Neuron (in vitro differentiated cells): Measurements from ENCODE around the gene CCDC60.

Source experiments
- H2AFZ ChIP-seq: one replicate; pipeline ENCODE4 v1.6.1; 2013; ENCODE audit warnings: low read depth, mild to moderate bottlenecking, inconsistent platforms, low read length, moderate library complexity
- H3K27me3 ChIP-seq: one replicate; pipeline ENCODE4 v1.6.1; 2013; ENCODE audit warnings: low read length; ENCODE audit not compliant: insufficient read depth
- H3K36me3 ChIP-seq: one replicate; pipeline ENCODE4 v1.6.1; 2013; ENCODE audit warnings: low read length; ENCODE audit not compliant: insufficient read depth
- H3K4me1 ChIP-seq: one replicate; pipeline ENCODE4 v1.6.1; 2013; ENCODE audit warnings: low read length; ENCODE audit not compliant: insufficient read depth
- H3K4me3 ChIP-seq: 2 replicates; pipeline ENCODE4 v1.5.1; 2013; ENCODE audit warnings: mild to moderate bottlenecking, low read length, moderate library complexity
- H3K9me3 ChIP-seq: one replicate; pipeline ENCODE4 v1.6.1; 2013; ENCODE audit warnings: low read length

CCDC60 gene

DNA sequence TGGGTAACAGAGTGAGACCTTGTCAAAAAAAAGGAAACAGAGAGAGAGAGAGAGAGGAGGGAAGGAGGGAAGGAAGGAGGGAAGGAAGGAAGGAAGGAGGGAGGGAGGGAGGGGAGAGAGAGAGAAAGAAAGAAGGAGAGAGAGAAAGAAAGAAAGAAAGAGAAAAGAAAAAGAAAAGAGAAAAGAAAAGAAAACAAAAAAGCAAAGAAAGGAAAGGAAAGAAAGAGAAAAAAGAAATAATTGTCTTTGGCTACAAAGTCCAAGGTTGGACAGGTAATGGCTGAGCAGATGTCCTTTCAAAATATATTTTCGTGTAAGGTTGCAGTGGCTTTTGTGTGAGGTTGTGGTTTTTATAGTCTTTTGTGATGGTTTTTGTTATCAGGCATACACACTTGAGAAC is 21.6 kb upstream of the CCDC60 start:
- Histone ChIP-seq H3K4me3 (no peak overlapping the region), H3K27me3 (no peaks in the 10 kb centered on the region), H2AFZ (no peak overlapping the region), H3K9me3 (no peaks in the 10 kb centered on the region), H3K4me1 (no peaks in the 10 kb centered on the region), H3K36me3 (no peaks in the 10 kb centered on the region)

DNA sequence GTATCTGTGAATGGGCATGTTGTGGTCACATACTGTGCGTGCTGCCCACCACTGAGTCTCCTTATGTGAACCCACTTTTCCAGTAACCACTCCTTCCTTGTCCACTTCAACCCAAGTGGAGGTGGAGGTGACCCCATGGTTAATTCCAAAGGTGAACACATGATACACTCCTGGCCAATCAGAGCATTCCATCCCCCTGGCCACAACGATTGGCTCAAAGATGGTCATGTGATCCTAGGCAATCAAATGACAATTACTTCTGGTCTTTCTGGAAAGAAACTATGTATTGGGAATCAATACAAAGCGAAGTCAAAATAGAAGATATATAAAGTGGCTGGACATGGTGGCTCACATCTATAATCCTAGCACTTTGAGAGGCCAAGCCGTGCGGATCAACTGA is 20.2 kb upstream of the CCDC60 start:
- H3K36me3 ChIP-seq, result no peaks in the 10 kb centered on the region
- no peak overlapping the region for H2AFZ ChIP-seq
- H3K9me3 ChIP-seq, result no peaks in the 10 kb centered on the region
- H3K4me1 ChIP-seq, result no peaks in the 10 kb centered on the region
- H3K27me3 ChIP-seq, result no peaks in the 10 kb centered on the region
- H3K4me3 ChIP-seq, result no peak overlapping the region

DNA sequence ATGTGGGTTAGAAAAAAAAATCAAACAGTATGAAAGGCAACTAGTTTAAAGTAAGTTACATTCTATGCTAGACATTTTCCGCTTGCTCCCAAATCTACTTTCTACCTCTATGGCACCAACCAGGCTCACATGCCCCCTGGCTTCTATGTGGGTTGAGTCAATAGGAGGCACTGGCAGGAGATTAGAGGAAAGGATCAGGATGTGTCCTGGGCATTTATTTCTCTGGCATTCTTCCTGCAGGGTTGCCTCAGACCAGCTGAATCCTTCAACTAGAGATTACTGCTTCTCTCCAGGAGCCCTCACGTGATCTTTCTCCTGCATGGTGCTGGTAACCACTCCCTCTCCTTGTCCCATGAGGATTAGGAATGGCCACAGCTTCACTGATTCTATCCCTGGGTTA is 14.9 kb upstream of the CCDC60 start:
- Histone ChIP-seq H3K9me3 (no peaks in the 10 kb centered on the region), H2AFZ (no peak overlapping the region), H3K4me3 (no peak overlapping the region), H3K36me3 (no peaks in the 10 kb centered on the region), H3K4me1 (no peaks in the 10 kb centered on the region), H3K27me3 (no peaks in the 10 kb centered on the region)

DNA sequence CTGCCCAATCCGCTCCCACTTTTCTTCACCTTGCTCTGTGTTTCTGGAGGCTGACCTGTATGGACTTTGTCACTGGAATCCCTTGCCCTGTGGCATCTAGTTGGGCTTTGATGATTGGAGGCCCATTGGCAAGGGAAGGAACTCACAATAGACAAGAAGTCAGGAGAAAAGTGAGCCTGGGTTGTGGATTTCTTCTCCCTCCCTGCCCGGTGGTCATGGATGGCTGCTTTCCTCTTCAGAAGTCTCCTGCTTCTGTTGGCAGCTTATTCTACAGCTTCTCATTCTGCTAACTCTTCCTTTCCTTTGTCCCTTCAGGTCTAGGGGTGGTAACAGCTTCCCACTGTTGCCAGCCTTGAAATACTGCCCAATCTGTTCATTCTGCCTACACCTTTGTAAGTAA is 13.9 kb upstream of the CCDC60 start:
- no peak overlapping the region for H3K4me3 ChIP-seq
- no peaks in the 10 kb centered on the region for H3K9me3 ChIP-seq
- H3K27me3 ChIP-seq, result no peaks in the 10 kb centered on the region
- no peaks in the 10 kb centered on the region for H3K4me1 ChIP-seq
- H2AFZ ChIP-seq, result no peak overlapping the region
- no peaks in the 10 kb centered on the region for H3K36me3 ChIP-seq

DNA sequence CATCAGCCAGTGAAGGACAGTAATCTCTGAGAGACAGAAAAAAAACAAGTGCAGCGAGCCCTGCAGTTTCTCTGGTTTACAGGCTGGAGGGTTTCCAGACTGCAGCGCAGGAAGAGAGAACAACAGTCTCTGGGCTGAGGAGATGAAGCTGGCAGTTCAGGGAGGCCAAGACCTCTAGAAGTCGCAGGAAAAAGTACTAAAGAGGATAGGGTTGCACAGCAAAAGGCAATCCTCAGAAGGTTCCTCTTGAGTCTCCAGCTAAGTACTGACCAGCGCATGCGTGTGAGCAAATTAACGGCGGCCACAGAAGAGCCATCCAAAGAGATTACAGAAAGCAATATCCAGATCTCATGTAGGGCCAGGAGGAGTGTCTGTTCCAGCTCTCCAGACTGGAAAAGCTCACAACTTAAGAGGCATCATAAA is 12.2 kb upstream of the CCDC60 start:
- Histone ChIP-seq H3K27me3 (no peaks in the 10 kb centered on the region), H3K4me1 (no peaks in the 10 kb centered on the region), H3K36me3 (no peaks in the 10 kb centered on the region), H3K9me3 (no peaks in the 10 kb centered on the region), H3K4me3 (no peak overlapping the region), H2AFZ (no peak overlapping the region)

DNA sequence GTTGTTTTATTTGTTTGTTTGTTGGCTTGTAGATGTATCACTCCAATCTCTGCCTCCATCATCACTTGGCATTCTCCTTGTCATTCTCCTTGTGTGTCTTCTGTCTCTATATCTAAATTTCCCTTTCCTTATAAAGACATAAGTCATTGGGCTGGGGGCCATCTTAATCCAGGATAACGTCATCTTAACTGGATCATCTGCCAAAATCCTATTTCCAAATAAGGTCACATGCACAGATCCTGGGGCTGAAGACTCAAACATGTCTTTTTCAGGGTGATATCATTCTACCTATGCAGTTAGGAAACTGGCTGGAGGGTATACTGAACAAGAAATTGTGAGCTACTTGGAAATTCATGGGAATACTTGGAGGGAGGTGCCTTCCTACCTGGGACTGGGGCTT is 8.7 kb upstream of the CCDC60 start:
- Histone ChIP-seq H3K4me3 (no peak overlapping the region), H3K4me1 (no peaks in the 10 kb centered on the region), H3K27me3 (no peaks in the 10 kb centered on the region), H2AFZ (no peak overlapping the region), H3K9me3 (no peaks in the 10 kb centered on the region), H3K36me3 (no peaks in the 10 kb centered on the region)

DNA sequence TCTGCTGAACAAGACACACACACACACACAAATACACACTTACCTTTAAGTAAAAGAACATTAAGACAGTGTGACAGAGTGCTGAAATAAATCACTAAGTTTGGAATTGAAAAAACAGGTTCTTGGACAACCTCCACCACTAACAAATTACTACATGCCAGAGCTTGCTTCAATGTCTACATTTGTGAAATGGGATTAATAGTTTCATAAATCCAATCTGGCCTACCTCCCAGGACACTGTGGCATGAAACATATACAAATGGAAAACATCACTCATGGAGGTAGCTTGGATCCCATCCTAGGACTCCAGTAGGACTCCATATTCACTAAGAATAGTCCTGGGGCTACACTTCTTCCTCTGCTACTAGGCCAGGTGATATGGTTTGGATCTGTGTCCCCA is 8.2 kb upstream of the CCDC60 start:
- Histone ChIP-seq H3K27me3 (no peaks in the 10 kb centered on the region), H3K36me3 (no peaks in the 10 kb centered on the region), H3K4me1 (no peaks in the 10 kb centered on the region), H3K4me3 (no peak overlapping the region), H2AFZ (no peak overlapping the region), H3K9me3 (no peaks in the 10 kb centered on the region)

DNA sequence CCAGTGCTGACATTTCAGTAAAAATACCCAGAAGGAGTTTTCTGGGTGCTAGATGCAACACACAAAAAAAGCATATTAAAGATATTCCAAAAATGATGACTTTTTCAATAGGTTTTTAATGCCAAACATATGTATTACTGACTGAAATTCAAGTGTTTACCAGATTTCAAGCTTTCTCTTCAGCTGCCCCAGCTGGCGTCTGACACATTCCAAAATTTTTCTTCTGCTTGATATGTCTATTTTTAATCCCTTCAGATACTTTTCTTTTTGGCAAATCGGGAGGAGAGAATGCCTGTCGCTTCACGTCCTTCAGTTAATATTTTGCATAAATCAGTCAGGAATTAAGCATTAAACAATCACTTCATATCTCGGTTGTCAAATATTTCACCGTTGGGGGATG is 7.1 kb upstream of the CCDC60 start:
- no peaks in the 10 kb centered on the region for H3K36me3 ChIP-seq
- no peaks in the 10 kb centered on the region for H3K4me1 ChIP-seq
- no peak overlapping the region for H2AFZ ChIP-seq
- H3K9me3 ChIP-seq, result no peaks in the 10 kb centered on the region
- H3K4me3 ChIP-seq, result no peak overlapping the region
- H3K27me3 ChIP-seq, result no peaks in the 10 kb centered on the region

DNA sequence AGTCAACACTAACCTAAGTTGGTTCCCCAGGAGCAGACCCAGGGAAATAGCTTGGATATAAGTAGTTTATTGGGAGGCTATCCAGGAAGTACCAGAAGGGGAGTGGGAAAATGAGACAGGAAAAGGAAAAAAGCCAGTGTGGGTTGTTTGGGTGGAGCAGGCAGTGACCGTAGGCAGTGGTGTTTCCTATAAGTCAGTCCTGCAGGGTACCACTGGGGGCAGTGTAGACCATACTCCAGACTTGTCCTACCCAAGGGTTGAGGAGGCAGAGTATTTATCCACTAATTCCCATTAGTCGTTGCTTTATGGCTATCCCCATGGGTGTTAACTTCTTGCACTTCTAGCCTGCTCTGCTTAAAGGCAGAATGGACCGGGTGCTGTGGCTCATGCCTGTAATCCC is 6.4 kb upstream of the CCDC60 start:
- H3K36me3 ChIP-seq, result no peaks in the 10 kb centered on the region
- H2AFZ ChIP-seq, result no peak overlapping the region
- no peak overlapping the region for H3K4me3 ChIP-seq
- H3K9me3 ChIP-seq, result no peaks in the 10 kb centered on the region
- H3K4me1 ChIP-seq, result no peaks in the 10 kb centered on the region
- H3K27me3 ChIP-seq, result no peaks in the 10 kb centered on the region

DNA sequence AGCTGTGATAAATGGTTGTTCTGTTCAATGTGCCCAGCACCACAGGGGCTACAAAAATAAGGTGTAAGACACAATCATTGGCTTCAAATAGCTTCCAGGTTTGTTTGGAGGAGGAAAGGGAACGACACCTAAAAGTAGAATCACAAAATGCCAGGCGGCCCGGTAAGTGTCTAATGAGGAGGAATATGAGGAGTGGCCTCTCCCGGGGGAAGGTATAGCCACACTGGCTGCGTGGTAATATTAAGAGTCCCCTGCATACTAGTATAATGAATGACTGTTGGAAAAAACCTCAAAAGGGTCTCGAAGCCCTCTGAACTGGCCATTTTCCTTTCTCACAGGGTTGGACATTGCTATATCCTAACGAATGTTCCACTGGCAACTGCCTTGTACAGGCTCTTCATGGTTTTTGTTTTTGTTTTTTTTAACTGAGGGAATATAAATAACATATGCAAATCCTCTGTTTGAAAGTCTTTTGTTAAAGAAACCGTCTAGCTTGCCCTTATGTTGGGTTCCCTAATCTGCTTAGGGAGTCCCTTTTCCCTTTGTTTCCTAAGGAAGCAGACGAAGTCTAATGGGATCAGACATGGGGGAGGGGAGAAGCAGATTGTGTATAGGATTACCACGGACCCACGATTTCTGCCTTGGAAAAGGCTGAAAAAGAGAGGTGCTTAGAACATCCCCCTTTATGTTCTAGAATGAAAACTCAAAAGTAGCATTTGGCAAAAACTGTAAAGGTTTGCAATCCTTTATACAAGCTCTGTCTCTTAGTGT is 4.2 kb downstream of the CCDC60 start:
- H3K4me1 ChIP-seq, result peaks cover 3% of the 10 kb centered on the region
- no peak overlapping the region for H3K4me3 ChIP-seq
- H3K27me3 ChIP-seq, result no peaks in the 10 kb centered on the region
- no peaks in the 10 kb centered on the region for H3K36me3 ChIP-seq
- H2AFZ ChIP-seq, result no peak overlapping the region
- H3K9me3 ChIP-seq, result no peaks in the 10 kb centered on the region

DNA sequence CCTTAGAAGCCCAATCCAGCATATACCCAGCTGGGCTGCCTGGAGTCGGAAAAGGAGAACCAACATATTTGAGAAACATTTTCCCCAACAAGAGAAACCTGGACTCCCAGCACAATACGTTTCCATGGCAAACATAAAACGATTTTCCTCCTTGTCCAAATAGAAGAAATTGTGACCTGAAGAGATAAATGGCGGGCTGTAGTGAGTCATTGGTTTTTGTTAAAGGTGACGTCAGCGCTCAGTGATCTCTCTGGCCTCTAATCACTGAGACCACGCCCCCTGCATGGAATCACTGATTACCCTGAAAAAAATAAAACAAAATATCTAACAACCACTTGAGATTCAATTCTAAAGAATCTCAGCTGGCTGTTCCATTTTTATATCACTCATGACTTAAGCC is 6.0 kb downstream of the CCDC60 start:
- Histone ChIP-seq H3K9me3 (no peaks in the 10 kb centered on the region), H3K4me1 (no peaks in the 10 kb centered on the region), H3K27me3 (no peaks in the 10 kb centered on the region), H3K4me3 (no peak overlapping the region), H3K36me3 (no peaks in the 10 kb centered on the region), H2AFZ (no peak overlapping the region)

DNA sequence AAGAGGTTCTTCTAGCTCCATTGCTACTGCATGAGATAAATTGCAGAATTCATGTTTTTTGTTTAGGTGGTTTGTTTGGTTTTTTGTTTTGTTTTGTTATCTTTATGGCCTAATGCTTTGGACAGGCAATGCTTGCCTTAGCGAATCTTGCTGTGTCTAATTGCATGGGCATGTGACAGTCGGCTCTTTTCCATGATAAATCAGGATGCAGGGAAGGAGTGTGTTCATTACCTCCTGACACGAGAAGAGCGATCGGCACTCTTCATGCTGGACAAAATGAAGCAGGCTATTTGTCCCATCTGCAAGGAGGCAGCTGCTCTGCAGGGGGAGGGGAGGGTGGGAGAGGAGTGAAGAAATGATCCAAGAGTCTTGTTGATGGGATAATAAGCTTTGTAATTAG is 6.5 kb downstream of the CCDC60 start:
- H3K9me3 ChIP-seq, result no peaks in the 10 kb centered on the region
- no peaks in the 10 kb centered on the region for H3K27me3 ChIP-seq
- no peaks in the 10 kb centered on the region for H3K4me1 ChIP-seq
- no peak overlapping the region for H2AFZ ChIP-seq
- no peak overlapping the region for H3K4me3 ChIP-seq
- no peaks in the 10 kb centered on the region for H3K36me3 ChIP-seq

DNA sequence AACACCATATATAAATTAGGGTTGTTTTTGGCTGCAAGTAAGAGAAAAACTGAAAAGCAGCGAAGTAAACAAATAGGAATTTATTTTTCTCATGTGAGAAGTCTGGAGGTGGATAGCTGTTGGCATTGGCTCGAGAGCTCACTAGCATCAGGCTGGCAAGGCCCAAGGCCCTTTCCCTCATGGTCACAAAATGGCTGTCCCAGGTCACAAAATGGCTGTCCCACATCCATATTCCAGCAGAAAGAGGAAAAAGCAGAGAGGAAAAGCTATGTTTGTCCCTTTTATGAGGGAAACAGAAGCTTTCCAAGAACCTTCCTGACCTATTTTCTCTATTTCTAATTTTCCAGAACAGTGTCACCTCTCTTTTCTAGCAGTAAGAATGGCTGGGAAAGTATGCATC is 7.5 kb downstream of the CCDC60 start:
- Histone ChIP-seq H3K36me3 (no peaks in the 10 kb centered on the region), H3K4me1 (no peaks in the 10 kb centered on the region), H2AFZ (no peak overlapping the region), H3K4me3 (no peak overlapping the region), H3K27me3 (no peaks in the 10 kb centered on the region), H3K9me3 (no peaks in the 10 kb centered on the region)

DNA sequence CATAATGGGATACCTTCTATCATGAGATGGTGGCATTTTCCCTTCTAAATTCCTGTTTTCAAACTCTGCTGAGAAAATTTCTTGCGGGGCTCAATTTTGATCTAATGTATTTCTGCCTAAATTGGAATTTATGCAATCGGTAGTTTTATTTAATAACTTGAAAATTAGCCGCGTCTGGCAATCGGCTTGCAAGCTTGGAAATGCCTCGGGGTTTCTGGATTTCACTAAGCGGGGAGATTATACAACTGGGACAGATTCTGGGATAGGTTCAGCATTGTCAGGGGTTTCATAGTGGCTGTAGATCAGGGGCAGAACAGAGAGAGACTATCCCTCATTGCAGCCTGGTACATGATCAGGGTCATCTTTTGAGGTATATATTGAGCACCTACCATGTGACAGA is 8.6 kb downstream of the CCDC60 start:
- no peak overlapping the region for H2AFZ ChIP-seq
- no peak overlapping the region for H3K4me3 ChIP-seq
- no peaks in the 10 kb centered on the region for H3K9me3 ChIP-seq
- H3K4me1 ChIP-seq, result no peaks in the 10 kb centered on the region
- H3K27me3 ChIP-seq, result no peaks in the 10 kb centered on the region
- no peaks in the 10 kb centered on the region for H3K36me3 ChIP-seq
